ENCODE data around the gene TSSK2.
"Not testable (repeated sequence)": the region's sequence is repeated elsewhere in the genome, so short reads cannot be mapped to it uniquely, and the experiment has no call there.

The TSSK2 gene

GRCh38 chr22:19149047-19149883, 18.2 kb downstream of the TSSK2 start:
- Histone ChIP-seq H3K27me3 (ENCODE audit: control insufficient read depth in 1 of 2, insufficient read depth in 2 of 2, low read length in 2 of 2) (peaks cover 8 to 38% of the 10 kb centered on the region in 2 donors), H3K27ac (ENCODE audit: low read depth, low read length) (no peak overlapping the region), H3K9ac (ENCODE audit: low read length) (no peak overlapping the region), H3K4me1 (ENCODE audit: insufficient read depth, low read length) (no peaks in the 10 kb centered on the region), H3K4me3 (ENCODE audit: low read depth in 1 of 2, low read length in 2 of 2) (no peak overlapping the region), H3K36me3 (ENCODE audit: insufficient read depth, low read length) (no peaks in the 10 kb centered on the region), H3K9me3 (ENCODE audit: low read length) (no peaks in the 10 kb centered on the region)

GRCh38 chr22:19149991-19150390, 18.9 kb downstream of the TSSK2 start, which contains the start of gene GSC2:
Gene GSC2, minus strand, starts transcription at chr22:19150292. Its CDS starts 9 bp downstream, at chr22:19150283.
- Histone ChIP-seq H3K4me1 (ENCODE audit: insufficient read depth, low read length) (no peaks in the 10 kb centered on the region), H3K9ac (ENCODE audit: low read length) (no peak within 1 kb of the TSS), H3K27ac (ENCODE audit: low read depth, low read length) (no peak within 1 kb of the TSS), H3K36me3 (ENCODE audit: insufficient read depth, low read length) (no peaks in the 10 kb centered on the region), H3K4me3 (ENCODE audit: low read depth in 1 of 2, low read length in 2 of 2) (no peak within 1 kb of the TSS), H3K27me3 (ENCODE audit: control insufficient read depth in 1 of 2, insufficient read depth in 2 of 2, low read length in 2 of 2) (peaks cover 8 to 38% of the 10 kb centered on the region in 2 donors), H3K9me3 (ENCODE audit: low read length) (no peaks in the 10 kb centered on the region)

- Histone ChIP-seq H3K4me1 (ENCODE audit: insufficient read depth, low read length) (no peaks in the 10 kb centered on the region), H3K9ac (ENCODE audit: low read length) (no peak overlapping the region), H3K27me3 (ENCODE audit: control insufficient read depth in 1 of 2, insufficient read depth in 2 of 2, low read length in 2 of 2) (peaks cover 8 to 38% of the 10 kb centered on the region in 2 donors), H3K4me3 (ENCODE audit: low read depth in 1 of 2, low read length in 2 of 2) (no peak overlapping the region), H3K36me3 (ENCODE audit: insufficient read depth, low read length) (no peaks in the 10 kb centered on the region), H3K9me3 (ENCODE audit: low read length) (no peaks in the 10 kb centered on the region), H3K27ac (ENCODE audit: low read depth, low read length) (no peak overlapping the region)
Observed at GRCh38 chr22:19150482-19151328, 19.6 kb downstream of the TSSK2 start.

GRCh38 chr22:19151329-19152191, 20.5 kb downstream of the TSSK2 start:
- no peaks in the 10 kb centered on the region for H3K4me1 ChIP-seq (ENCODE audit: insufficient read depth, low read length)
- H3K9ac ChIP-seq (ENCODE audit: low read length) = no peak overlapping the region
- no peak overlapping the region for H3K4me3 ChIP-seq (ENCODE audit: low read depth in 1 of 2, low read length in 2 of 2)
- H3K27me3 ChIP-seq (ENCODE audit: control insufficient read depth in 1 of 2, insufficient read depth in 2 of 2, low read length in 2 of 2) = peaks cover 8 to 38% of the 10 kb centered on the region in 2 donors
- no peaks in the 10 kb centered on the region for H3K36me3 ChIP-seq (ENCODE audit: insufficient read depth, low read length)
- H3K9me3 ChIP-seq (ENCODE audit: low read length) = no peaks in the 10 kb centered on the region
- no peak overlapping the region for H3K27ac ChIP-seq (ENCODE audit: low read depth, low read length)

- Histone ChIP-seq H3K4me3 (ENCODE audit: low read depth in 1 of 2, low read length in 2 of 2) (no peak overlapping the region), H3K36me3 (ENCODE audit: insufficient read depth, low read length) (no peaks in the 10 kb centered on the region), H3K27ac (ENCODE audit: low read depth, low read length) (no peak overlapping the region), H3K27me3 (ENCODE audit: control insufficient read depth in 1 of 2, insufficient read depth in 2 of 2, low read length in 2 of 2) (peaks cover 8 to 33% of the 10 kb centered on the region in 2 donors), H3K9me3 (ENCODE audit: low read length) (no peaks in the 10 kb centered on the region), H3K9ac (ENCODE audit: low read length) (no peak overlapping the region), H3K4me1 (ENCODE audit: insufficient read depth, low read length) (no peaks in the 10 kb centered on the region)
Observed at GRCh38 chr22:19152942-19153883, 22.1 kb downstream of the TSSK2 start.

- H3K27me3 ChIP-seq (ENCODE audit: control insufficient read depth in 1 of 2, insufficient read depth in 2 of 2, low read length in 2 of 2) = peaks cover 8 to 11% of the 10 kb centered on the region in 2 donors
- H3K9me3 ChIP-seq (ENCODE audit: low read length); H3K9ac ChIP-seq (ENCODE audit: low read length); H3K4me1 ChIP-seq (ENCODE audit: insufficient read depth, low read length); H3K27ac ChIP-seq (ENCODE audit: low read depth, low read length); H3K36me3 ChIP-seq (ENCODE audit: insufficient read depth, low read length); H3K4me3 ChIP-seq (ENCODE audit: low read depth in 1 of 2, low read length in 2 of 2): not testable (repeated sequence)
Observed at GRCh38 chr22:19156109-19156508, 25.0 kb downstream of the TSSK2 start.

- not testable (repeated sequence) for H3K27me3 ChIP-seq (ENCODE audit: control insufficient read depth in 1 of 2, insufficient read depth in 2 of 2, low read length in 2 of 2); H3K4me3 ChIP-seq (ENCODE audit: low read depth in 1 of 2, low read length in 2 of 2); H3K9me3 ChIP-seq (ENCODE audit: low read length); H3K9ac ChIP-seq (ENCODE audit: low read length); H3K27ac ChIP-seq (ENCODE audit: low read depth, low read length); H3K36me3 ChIP-seq (ENCODE audit: insufficient read depth, low read length); H3K4me1 ChIP-seq (ENCODE audit: insufficient read depth, low read length)
Observed at GRCh38 chr22:19158649-19159048, 27.5 kb downstream of the TSSK2 start.

GRCh38 chr22:19164425-19164824, 33.3 kb downstream of the TSSK2 start:
- peaks cover 9 to 34% of the 10 kb centered on the region in 2 donors for H3K27me3 ChIP-seq (ENCODE audit: control insufficient read depth in 1 of 2, insufficient read depth in 2 of 2, low read length in 2 of 2)
- H3K9ac ChIP-seq (ENCODE audit: low read length) = no peak overlapping the region
- H3K9me3 ChIP-seq (ENCODE audit: low read length) = no peaks in the 10 kb centered on the region
- H3K27ac ChIP-seq (ENCODE audit: low read depth, low read length) = no peak overlapping the region
- H3K36me3 ChIP-seq (ENCODE audit: insufficient read depth, low read length) = no peaks in the 10 kb centered on the region
- no peaks in the 10 kb centered on the region for H3K4me1 ChIP-seq (ENCODE audit: insufficient read depth, low read length)
- H3K4me3 ChIP-seq (ENCODE audit: low read depth in 1 of 2, low read length in 2 of 2) = no peak overlapping the region

GRCh38 chr22:19166421-19166820, 35.3 kb downstream of the TSSK2 start:
- no peak overlapping the region for H3K27ac ChIP-seq (ENCODE audit: low read depth, low read length)
- H3K36me3 ChIP-seq (ENCODE audit: insufficient read depth, low read length) = no peaks in the 10 kb centered on the region
- H3K9ac ChIP-seq (ENCODE audit: low read length) = no peak overlapping the region
- peaks cover 8% of the 10 kb centered on the region for H3K4me1 ChIP-seq (ENCODE audit: insufficient read depth, low read length)
- no peak overlapping the region for H3K4me3 ChIP-seq (ENCODE audit: low read depth in 1 of 2, low read length in 2 of 2)
- H3K27me3 ChIP-seq (ENCODE audit: control insufficient read depth in 1 of 2, insufficient read depth in 2 of 2, low read length in 2 of 2) = peaks cover 9 to 40% of the 10 kb centered on the region in 2 donors
- H3K9me3 ChIP-seq (ENCODE audit: low read length) = no peaks in the 10 kb centered on the region

GRCh38 chr22:19167106-19167869, 36.2 kb downstream of the TSSK2 start:
- H3K36me3 ChIP-seq (ENCODE audit: insufficient read depth, low read length) = no peaks in the 10 kb centered on the region
- H3K9ac ChIP-seq (ENCODE audit: low read length) = no peak overlapping the region
- no peak overlapping the region for H3K27ac ChIP-seq (ENCODE audit: low read depth, low read length)
- no peak overlapping the region for H3K4me3 ChIP-seq (ENCODE audit: low read depth in 1 of 2, low read length in 2 of 2)
- H3K9me3 ChIP-seq (ENCODE audit: low read length) = no peaks in the 10 kb centered on the region
- H3K27me3 ChIP-seq (ENCODE audit: control insufficient read depth in 1 of 2, insufficient read depth in 2 of 2, low read length in 2 of 2) = peaks cover 9 to 35% of the 10 kb centered on the region in 2 donors
- peaks cover 11% of the 10 kb centered on the region for H3K4me1 ChIP-seq (ENCODE audit: insufficient read depth, low read length)
